K562 (cell line): Measurements from ENCODE around the gene NPAS1. TPM values are rescaled to one million over a fixed set of nuclear protein-coding genes. Genes with fewer than 3 reads are reported as not detected.

Experiments
- ATAC-seq: fragments of 200-7000 bp; cut with Tn5 transposase; 3 replicates; pipeline ENCODE4 v1.9.1; 2020; ENCODE audit warnings: moderate library complexity
- BruUV-seq: library from RNA; stranded (reverse); fragments of 400-500 nt; replicated peaks from 2 replicates; lab custom pipeline; 2021; lab: Mats Ljungman, UMichigan
- CTCF ChIA-PET: fragments of 300-600 bp; formaldehyde crosslinking; extraction: SDS; loops from one replicate; lab custom pipeline; 2021; ENCODE audit warnings: low intra/inter-chr PET ratio; lab: Yijun Ruan, JAX
- POLR2A ChIA-PET: fragments of 300-600, 350-650 bp; sonication (Branson Sonifier 250); formaldehyde crosslinking; extraction: SDS; loops from one replicate; lab custom pipeline; 2021; ENCODE audit warnings: antibody characterized with exemption, inconsistent platforms; lab: Yijun Ruan, JAX
- DNase-seq, 4 experiments: peaks; one replicate each; pipeline versions ENCODE4 v3.0.0 to v3.0.0-alpha.2; 2011 to 2018; ENCODE audit warnings: low spot score in 3 of 4, mixed read lengths in 3 of 4; ENCODE audit errors: extremely low read depth in 1 of 4
- FAIRE-seq: peaks from 2 replicates; lab custom pipeline; 2011; peaks lifted over from hg19 to GRCh38; lab: Jason Lieb, UNC
- H2AFZ ChIP-seq: 2 replicates; pipeline ENCODE4 v1.6.0; 2011; ENCODE audit warnings: low read depth, low read length, control low read depth, inconsistent platforms
- H3K27ac ChIP-seq: fragments of 200-600 bp; 3 replicates; pipeline ENCODE4 v1.8.0; 2011; ENCODE audit warnings: low read depth, mild to moderate bottlenecking, control low read depth, inconsistent platforms, low read length, moderate library complexity, mixed read lengths; ENCODE audit errors: extremely low read depth
- H3K27me3 ChIP-seq, 2 experiments: fragments of 300-600 bp in 1 of 2; 2 replicates in 1 of 2; 3 replicates in 1 of 2; pipeline versions ENCODE4 v1.6.0 to v1.8.0; 2011; ENCODE audit warnings: inconsistent platforms in 2 of 2, low read length in 2 of 2, mild to moderate bottlenecking in 1 of 2, mixed read lengths in 1 of 2, moderate library complexity in 1 of 2; ENCODE audit not compliant: control insufficient read depth in 2 of 2, insufficient read depth in 2 of 2
- H3K36me3 ChIP-seq: fragments of 300-600 bp; 3 replicates; pipeline ENCODE4 v1.8.0; 2011; ENCODE audit warnings: mild to moderate bottlenecking, low read length, inconsistent platforms; ENCODE audit not compliant: control insufficient read depth, insufficient read depth
- H3K4me1 ChIP-seq, 2 experiments: fragments of 200-600 bp in 1 of 2; replicated peaks in 1 of 2; 2 replicates in 1 of 2; 3 replicates in 1 of 2; pipeline versions ENCODE4 v1.5.1 to v1.8.0; 2011; ENCODE audit warnings: inconsistent platforms in 2 of 2, low read length in 2 of 2, mild to moderate bottlenecking in 1 of 2, mixed read lengths in 1 of 2, moderate library complexity in 1 of 2; ENCODE audit not compliant: control insufficient read depth in 2 of 2, insufficient read depth in 2 of 2
- H3K4me2 ChIP-seq: 2 replicates; pipeline ENCODE4 v1.6.1; 2011; ENCODE audit warnings: low read length, control low read depth, inconsistent platforms, mixed read lengths; ENCODE audit not compliant: insufficient read depth
- H3K4me3 ChIP-seq: fragments of 200-600 bp; sonication (generic), shearing (Covaris generic); 2 replicates; pipeline ENCODE4 v1.5.1; 2016; ENCODE audit warnings: control low read depth, inconsistent platforms
- H3K79me2 ChIP-seq: fragments of 200-600 bp; 3 replicates; pipeline ENCODE4 v1.8.0; 2011; ENCODE audit warnings: low read length, inconsistent platforms; ENCODE audit not compliant: control insufficient read depth, insufficient read depth
- H3K9ac ChIP-seq, 2 experiments: 2 replicates each; pipeline versions ENCODE4 v1.6.0 to v1.6.1; 2011; ENCODE audit warnings: low read depth in 2 of 2, low read length in 2 of 2, control low read depth in 1 of 2, inconsistent platforms in 1 of 2, mild to moderate bottlenecking in 1 of 2, mixed read lengths in 1 of 2; ENCODE audit not compliant: insufficient read depth in 1 of 2
- H3K9me1 ChIP-seq: one replicate; pipeline ENCODE4 v1.6.0; 2011; ENCODE audit warnings: inconsistent platforms, mild to moderate bottlenecking, low read length, moderate library complexity; ENCODE audit not compliant: control insufficient read depth, insufficient read depth
- H3K9me3 ChIP-seq: replicated peaks from 2 replicates; pipeline ENCODE4 v1.5.1; 2011; ENCODE audit warnings: low read depth, low read length, inconsistent platforms; ENCODE audit not compliant: control insufficient read depth, insufficient read depth
- H4K20me1 ChIP-seq: replicated peaks from 2 replicates; pipeline ENCODE4 v1.6.1; 2011; ENCODE audit warnings: low read length, inconsistent platforms, mixed read lengths; ENCODE audit not compliant: control insufficient read depth, insufficient read depth
- CHD1 ChIP-seq: fragments of 200-600 bp; sonication (generic); IDR thresholded peaks from one replicate; pipeline ENCODE4 v1.6.1; 2012; ENCODE audit warnings: mild to moderate bottlenecking, moderate library complexity, low read length, inconsistent platforms
- CTBP1 ChIP-seq: fragments of 450-650 bp; IDR thresholded peaks from 2 replicates; pipeline ENCODE4 v1.6.1; 2016; ENCODE audit warnings: borderline replicate concordance
- ESRRA ChIP-seq: fragments of 450-650 bp; IDR thresholded peaks from 2 replicates; pipeline ENCODE4 v1.6.1; 2014; ENCODE audit warnings: low read depth, mild to moderate bottlenecking, moderate library complexity, borderline replicate concordance
- HMGN3 ChIP-seq: IDR thresholded peaks from 2 replicates; pipeline ENCODE4 v1.6.1; 2011; ENCODE audit warnings: borderline replicate concordance, low read depth, mild to moderate bottlenecking, mixed read lengths, low read length; ENCODE audit not compliant: insufficient read length; ENCODE audit errors: extremely low read depth
- NR3C1 ChIP-seq: sonication (generic); formaldehyde crosslinking; IDR thresholded peaks from 2 replicates; pipeline ENCODE4 v1.8.1; 2022; ENCODE audit warnings: missing genetic modification reagents
- POLR2A ChIP-seq: fragments of 450-650 bp; conservative IDR thresholded peaks from 2 replicates; pipeline ENCODE4 v1.6.1; 2016
- POLR2G ChIP-seq: fragments of 200-400 bp; formaldehyde crosslinking; IDR thresholded peaks from 2 replicates; pipeline ENCODE4 v1.6.1; 2017; ENCODE audit warnings: low read depth, mild to moderate bottlenecking, antibody characterized with exemption, low read length, moderate library complexity
- PTTG1 ChIP-seq: fragments of 450-650 bp; IDR thresholded peaks from 2 replicates; pipeline ENCODE4 v1.6.1; 2016; ENCODE audit warnings: low read depth, mild to moderate bottlenecking, missing genetic modification characterization, missing compliant biosample characterization
- RBM22 ChIP-seq: fragments of 200-400 bp; formaldehyde crosslinking; IDR thresholded peaks from 2 replicates; pipeline ENCODE4 v1.6.1; 2018; ENCODE audit warnings: low read length, low read depth; ENCODE audit not compliant: poor library complexity, severe bottlenecking
- SRSF9 ChIP-seq: fragments of 200-400 bp; formaldehyde crosslinking; IDR thresholded peaks from 2 replicates; pipeline ENCODE4 v1.6.1; 2017; ENCODE audit warnings: low read depth, low read length, borderline replicate concordance
- ZKSCAN8 ChIP-seq: fragments of 200-800 bp; sonication (Bioruptor generic); IDR thresholded peaks from 2 replicates; pipeline ENCODE4 v1.6.1; 2016; ENCODE audit warnings: missing genetic modification characterization, missing compliant biosample characterization
- ZNF12 ChIP-seq: sonication (generic); formaldehyde crosslinking; IDR thresholded peaks from 2 replicates; pipeline ENCODE4 v1.4.0; 2020; ENCODE audit warnings: mild to moderate bottlenecking, missing genetic modification reagents
- ZNF398 ChIP-seq: fragments of 250-450 bp; sonication (Bioruptor Pico); IDR thresholded peaks from 2 replicates; pipeline ENCODE4 v1.8.0; 2021; ENCODE audit warnings: moderate library complexity, mild to moderate bottlenecking, inconsistent platforms
- WGBS: fragments of 100-300 bp; shearing (Covaris generic); methylation state at CpG from one replicate; pipeline ENCODE4 v1.1.6; 2016; ENCODE audit warnings: low coverage, mixed read lengths; ENCODE audit not compliant: insufficient coverage; ENCODE audit errors: missing lambda C conversion rate; 5-methylcytosine and 5-hydroxymethylcytosine counted together
- in situ Hi-C: fragments of 300-500 bp; cut with MboI; formaldehyde crosslinking; loops from 4 replicates; pipeline ENCODE4 v1.15.0; 2018; ENCODE audit warnings: inconsistent platforms, mixed read lengths
- intact Hi-C: fragments of 100-400 bp; cut with micrococcal nuclease; formaldehyde crosslinking; loops from 2 replicates; pipeline ENCODE4 v1.14.2; 2022
- polyA plus RNA-seq, 8 experiments: library from polyadenylated mRNA; depleted of rRNA in 4 of 8; stranded (reverse) in 5 of 8; unstranded in 3 of 8; fragments of >200 nt; fragmentation: Nextera tagmentation in 2 of 8; fragmentation: Illumina TruSeq in 1 of 8; extraction: Ambion mirVana in 2 of 8; extraction: Trizol in 1 of 8; gene quantifications; 2 replicates each; pipeline versions ENCODE4 v1.2.1 to v1.2.3, GENCODE V29; 2011 to 2014; ENCODE audit warnings: inconsistent platforms in 1 of 8, missing spikeins in 1 of 8
- total RNA-seq, 7 experiments: library from RNA; depleted of rRNA in 6 of 7; stranded (reverse); fragments of >200 nt in 6 of 7; fragmentation: Illumina TruSeq in 2 of 7; extraction: Trizol in 2 of 7; gene quantifications; 2 replicates each; pipeline versions ENCODE4 v1.2.1 to v1.2.3, GENCODE V29; 2011 to 2021; ENCODE audit warnings: low replicate concordance in 1 of 7
- TF ChIP-seq, protein P1 (sequence below): sonication (generic); formaldehyde crosslinking; IDR thresholded peaks from 2 replicates; pipeline ENCODE4 v1.8.0; 2022; ENCODE audit warnings: mild to moderate bottlenecking, missing genetic modification reagents

Gene NPAS1
- total and polyA plus RNA-seq, 9 of the 15 experiments (the other 6 are each of a cell fraction or from before 2014, with no cell fraction given): 0.58 to 5.3 (median 2.0) TPM; not detected in 2

DNA sequence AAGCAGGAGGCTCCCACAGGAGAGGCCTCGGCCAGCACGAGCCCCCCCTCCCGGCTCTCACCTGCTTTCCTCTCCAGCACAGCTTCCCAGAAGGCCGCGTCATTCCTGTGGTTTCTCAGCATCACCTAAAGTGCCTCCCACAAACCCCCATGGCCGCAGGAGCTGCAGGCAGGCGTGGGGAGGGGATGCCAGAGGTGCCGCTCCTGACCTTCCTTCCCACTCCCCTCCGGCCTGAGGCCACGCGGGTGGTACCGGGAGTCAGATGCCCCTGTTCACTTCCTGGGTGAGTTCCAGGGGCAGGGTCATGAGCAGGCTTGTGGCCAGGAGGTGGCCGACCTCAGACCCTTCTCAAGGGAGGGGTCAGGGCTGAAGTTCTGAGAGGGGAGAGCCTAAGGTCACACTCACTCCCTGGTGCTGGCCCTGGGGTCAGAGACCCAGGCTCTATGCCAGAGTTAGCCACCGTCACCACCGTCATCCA, 14.4 kb upstream of the NPAS1 start:
- in situ Hi-C loops (no loop called here), intact Hi-C loops (no loop called here)
- BruUV-seq: no TSS peak
- H3K9me3 ChIP-seq: no peaks in the 10 kb centered on the region
- CTCF ChIA-PET: no interaction called here
- peaks cover 10% of the 10 kb centered on the region; the same call in 2 of the 3 replicates for H3K36me3 ChIP-seq
- no peak overlapping the region for H3K4me2 ChIP-seq
- WGBS: 22% methylated on average over 14 of the region's 15 CpGs
- H3K4me1 ChIP-seq: peaks cover 5 to 28% of the 10 kb centered on the region in 2 experiments
- no peak overlapping the region for H3K4me3 ChIP-seq
- DNase-seq (peak in 3 of 4 experiments; percentile 25 to 52 (median 49)), FAIRE-seq (peak; percentile 19), ATAC-seq (peak; percentile 17)
- POLR2A ChIA-PET: interaction anchor here (1.3 kb wide), 1 partner anchor 14 kb away, joined by 3 read pairs; no protein-coding TSS in a partner anchor
- H4K20me1 ChIP-seq: no peaks in the 10 kb centered on the region
- TF ChIP-seq POLR2A (0 out of 2 replicates have a peak, but pooled peaks have one; percentile 23), SRSF9 (no peak), CTBP1 (peak; percentile 43; the same call in 1 of the 2 replicates), POLR2G (peak; percentile 64), ZNF12 (CRISPR knock-in tag) (no peak), ESRRA (peak; percentile 14; the same call in 1 of the 2 replicates), RBM22 (peak; percentile 67), NR3C1 (no peak), PTTG1 (no peak), CHD1 (no peak), HMGN3 (peak; percentile 19), ZKSCAN8 (no peak), ZNF398 (CRISPR knock-in tag) (no peak)
- TF ChIP-seq, protein P1, sequence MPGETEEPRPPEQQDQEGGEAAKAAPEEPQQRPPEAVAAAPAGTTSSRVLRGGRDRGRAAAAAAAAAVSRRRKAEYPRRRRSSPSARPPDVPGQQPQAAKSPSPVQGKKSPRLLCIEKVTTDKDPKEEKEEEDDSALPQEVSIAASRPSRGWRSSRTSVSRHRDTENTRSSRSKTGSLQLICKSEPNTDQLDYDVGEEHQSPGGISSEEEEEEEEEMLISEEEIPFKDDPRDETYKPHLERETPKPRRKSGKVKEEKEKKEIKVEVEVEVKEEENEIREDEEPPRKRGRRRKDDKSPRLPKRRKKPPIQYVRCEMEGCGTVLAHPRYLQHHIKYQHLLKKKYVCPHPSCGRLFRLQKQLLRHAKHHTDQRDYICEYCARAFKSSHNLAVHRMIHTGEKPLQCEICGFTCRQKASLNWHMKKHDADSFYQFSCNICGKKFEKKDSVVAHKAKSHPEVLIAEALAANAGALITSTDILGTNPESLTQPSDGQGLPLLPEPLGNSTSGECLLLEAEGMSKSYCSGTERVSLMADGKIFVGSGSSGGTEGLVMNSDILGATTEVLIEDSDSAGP (CRISPR knock-in tag): no peak
- H3K9me1 ChIP-seq: no peaks in the 10 kb centered on the region
- no peaks in the 10 kb centered on the region for H3K27me3 ChIP-seq
- H3K9ac ChIP-seq: peak overlapping the region in 1 of 2 experiments; percentile 83; a peak in 2 of 4 replicates
- H3K27ac ChIP-seq: no peak overlapping the region
- no peaks in the 10 kb centered on the region for H3K79me2 ChIP-seq
- H2AFZ ChIP-seq: no peak overlapping the region
